NCI-H2171 treated with DMSO at 0.1 percent for 48 hours (cell line): ENCODE results near the gene OS9.
A peak's percentile ranks its signal among the peaks of the same experiment; 100 is the strongest.

Experiments
- DNase-seq: peaks from one replicate; lab custom pipeline; 2025; lab: John Stamatoyannopoulos, UW

The OS9 gene

GRCh38 chr12:57722716-57723629 lies 29.0 kb downstream of the OS9 start:
- DNase-seq: peak; percentile 59

- no peak for DNase-seq
Measured at GRCh38 chr12:57723630-57723962, 29.7 kb downstream of the OS9 start.

- no peak for DNase-seq
Measured at GRCh38 chr12:57724003-57724935, 30.3 kb downstream of the OS9 start.

GRCh38 chr12:57724936-57725740 lies 31.2 kb downstream of the OS9 start:
- no peak for DNase-seq

- no peak for DNase-seq
Measured at GRCh38 chr12:57725851-57726150, 31.9 kb downstream of the OS9 start.

GRCh38 chr12:57726151-57726883 lies 32.4 kb downstream of the OS9 start:
- DNase-seq: peak; percentile 90

GRCh38 chr12:57726884-57727757 lies 33.2 kb downstream of the OS9 start:
- DNase-seq: no peak

- DNase-seq: no peak
Measured at GRCh38 chr12:57727758-57728395, 33.9 kb downstream of the OS9 start.

GRCh38 chr12:57729321-57729844 lies 35.5 kb downstream of the OS9 start:
- no peak for DNase-seq

GRCh38 chr12:57730336-57731067 lies 36.6 kb downstream of the OS9 start:
- DNase-seq: no peak

GRCh38 chr12:57731411-57732080 lies 37.6 kb downstream of the OS9 start:
- DNase-seq: no peak

GRCh38 chr12:57732270-57732669 lies 38.3 kb downstream of the OS9 start:
- no peak for DNase-seq

- DNase-seq: no peak
Measured at GRCh38 chr12:57732726-57733593, 39.0 kb downstream of the OS9 start.

- DNase-seq: no peak
Measured at GRCh38 chr12:57733928-57734327, 40.0 kb downstream of the OS9 start.

GRCh38 chr12:57734591-57734990 lies 40.7 kb downstream of the OS9 start:
- no peak for DNase-seq

GRCh38 chr12:57735198-57735855 lies 41.4 kb downstream of the OS9 start:
- peak; percentile 30 for DNase-seq
